Glomerular visceral epithelial cell (primary cell): ENCODE measurements around the gene TWIST2.

Experiments used
- DNase-seq: peaks from one replicate; pipeline ENCODE4 v3.0.0-alpha.2; 2016; ENCODE audit errors: extremely low spot score

TWIST2 gene

DNA sequence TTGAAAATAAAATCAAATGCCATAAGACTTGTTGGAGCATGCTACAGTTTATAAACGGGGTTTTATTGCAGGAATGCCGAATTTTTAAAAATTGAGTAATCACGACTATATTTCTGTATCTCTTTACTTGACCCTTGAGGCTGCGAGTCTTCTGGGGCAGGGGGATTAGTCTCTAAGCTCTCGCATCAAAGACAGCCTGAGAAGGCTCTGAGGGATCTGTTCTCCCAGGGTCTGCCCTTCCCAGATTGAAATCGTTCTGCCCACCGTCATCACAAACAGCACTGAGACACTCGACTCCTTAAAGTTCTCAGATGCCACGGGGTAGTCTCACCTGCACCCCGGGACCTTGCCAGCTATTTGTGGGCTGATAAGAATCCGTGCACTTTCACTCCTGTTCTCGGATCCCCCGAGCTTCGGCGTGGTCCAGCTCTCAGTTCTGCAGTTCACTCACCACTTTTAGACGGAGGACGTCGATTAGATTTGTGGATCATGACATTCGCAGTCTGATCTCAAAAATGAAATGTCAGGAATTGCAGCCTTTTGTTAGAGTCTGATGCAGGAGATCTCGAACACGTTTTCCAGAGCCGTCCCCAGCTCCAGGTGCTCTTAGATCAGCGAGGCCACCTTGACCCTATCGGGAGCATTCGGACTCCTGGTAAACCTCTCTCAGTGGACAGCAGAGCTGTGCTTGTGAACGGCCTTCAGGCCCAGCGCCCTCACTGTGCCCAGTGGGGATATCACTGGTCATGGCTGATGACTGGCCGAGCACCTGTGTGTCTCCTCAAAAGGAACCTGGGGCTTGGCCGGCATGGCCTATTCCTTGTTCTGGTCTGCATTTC, 43.0 kb downstream of the TWIST2 start:
- no peak for DNase-seq

DNA sequence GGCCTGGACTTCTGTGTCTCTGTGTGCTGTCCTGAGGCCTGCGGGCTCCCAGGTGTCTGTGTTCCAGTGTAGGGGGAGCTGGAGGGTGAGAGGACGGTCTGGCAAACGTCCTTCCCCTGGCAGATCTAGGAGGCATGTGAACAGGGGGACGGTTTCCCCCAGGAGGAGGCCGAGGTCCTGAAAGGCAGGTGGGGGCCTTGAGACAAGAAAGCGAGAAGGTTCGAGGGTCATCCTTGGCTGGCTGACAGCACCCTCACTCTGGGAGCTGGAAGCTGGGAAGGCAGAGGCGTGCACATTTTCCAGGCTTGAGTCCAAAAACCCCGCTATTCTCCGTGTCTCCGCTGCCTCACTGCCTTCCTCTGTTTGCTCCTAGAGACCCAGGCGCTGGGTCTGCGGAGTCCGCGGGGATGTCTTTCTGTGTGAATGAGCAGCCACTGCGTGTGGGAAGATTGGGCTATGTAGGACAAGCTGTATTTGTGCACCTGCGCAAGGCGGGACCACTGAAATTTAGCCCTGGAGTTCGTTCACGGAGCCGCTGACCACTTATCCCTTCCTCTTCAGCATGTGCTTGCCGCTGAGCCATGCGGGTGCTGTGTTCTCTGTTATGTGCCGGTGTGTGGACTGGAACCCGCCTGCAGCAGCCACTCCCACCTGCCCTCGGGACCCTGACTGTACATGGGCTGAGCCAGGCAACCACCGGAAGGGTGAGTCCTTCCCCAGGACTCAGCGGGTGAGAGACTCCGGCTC, 43.7 kb downstream of the TWIST2 start:
- DNase-seq = no peak

DNA sequence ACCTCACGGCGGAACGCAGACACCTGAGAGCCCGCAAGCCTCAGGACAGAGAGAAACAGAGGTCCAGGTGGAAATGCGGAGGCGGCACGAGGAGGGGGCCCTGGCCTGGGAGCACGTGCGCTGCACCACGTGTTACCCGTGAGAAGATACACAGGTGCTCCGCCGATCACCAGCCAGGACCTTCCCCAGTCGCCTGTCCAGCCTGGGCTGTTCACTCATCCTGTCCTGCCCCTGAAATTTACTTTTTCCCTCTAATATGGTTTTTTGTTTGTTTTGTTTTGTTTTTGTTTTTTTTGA, 44.3 kb downstream of the TWIST2 start:
- DNase-seq = no peak

DNA sequence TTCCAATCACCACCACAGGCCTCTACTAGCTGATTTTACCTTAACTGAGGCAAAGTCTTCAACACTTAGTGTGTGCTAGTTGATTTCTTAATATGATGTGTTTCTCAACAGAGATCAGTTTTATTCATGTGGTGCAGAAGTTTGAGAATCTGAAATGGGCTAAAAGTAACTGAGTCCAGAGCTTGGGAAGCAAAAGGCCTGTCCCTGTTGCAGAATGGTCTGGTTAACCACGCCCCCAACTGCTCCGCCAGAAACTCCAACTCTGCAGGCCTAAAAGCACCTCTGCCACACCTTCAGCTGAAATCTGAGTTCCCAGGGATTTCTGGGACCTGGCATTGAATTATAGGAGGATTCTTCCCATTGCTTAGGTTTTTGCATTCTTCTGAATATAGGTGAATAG, 44.9 kb downstream of the TWIST2 start:
- no peak for DNase-seq

DNA sequence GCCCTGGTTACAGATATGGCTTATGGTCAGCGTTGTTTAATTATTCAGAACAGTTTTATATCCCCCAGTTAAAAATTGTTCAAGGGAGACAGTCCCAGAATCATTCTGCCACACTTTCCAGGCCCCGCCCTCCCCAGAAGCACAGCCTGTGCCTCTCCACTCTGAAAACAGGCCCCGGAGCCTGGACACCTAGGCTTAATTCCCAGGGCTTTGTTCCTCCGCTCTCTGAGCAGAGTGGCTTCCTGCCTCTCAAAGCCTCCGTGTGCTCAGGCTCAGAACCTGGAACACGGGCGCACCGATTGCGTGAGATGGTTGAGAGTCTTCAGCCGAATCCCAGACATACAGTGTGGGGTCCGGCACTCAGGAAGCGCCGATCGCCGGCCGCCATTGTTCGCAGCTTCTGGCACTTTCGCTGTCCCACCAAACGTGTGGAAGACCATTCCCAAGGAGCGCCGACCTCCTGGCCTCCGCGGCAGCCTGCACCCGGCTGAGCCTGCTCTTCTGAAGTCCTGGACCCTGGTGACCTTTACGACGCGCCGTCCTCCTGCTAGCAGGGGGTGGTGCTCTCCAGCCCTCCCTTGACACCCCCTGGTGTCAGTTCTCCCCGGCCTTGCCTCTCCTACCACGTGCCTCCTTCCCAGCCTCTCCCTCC, 45.6 kb downstream of the TWIST2 start:
- no peak for DNase-seq

DNA sequence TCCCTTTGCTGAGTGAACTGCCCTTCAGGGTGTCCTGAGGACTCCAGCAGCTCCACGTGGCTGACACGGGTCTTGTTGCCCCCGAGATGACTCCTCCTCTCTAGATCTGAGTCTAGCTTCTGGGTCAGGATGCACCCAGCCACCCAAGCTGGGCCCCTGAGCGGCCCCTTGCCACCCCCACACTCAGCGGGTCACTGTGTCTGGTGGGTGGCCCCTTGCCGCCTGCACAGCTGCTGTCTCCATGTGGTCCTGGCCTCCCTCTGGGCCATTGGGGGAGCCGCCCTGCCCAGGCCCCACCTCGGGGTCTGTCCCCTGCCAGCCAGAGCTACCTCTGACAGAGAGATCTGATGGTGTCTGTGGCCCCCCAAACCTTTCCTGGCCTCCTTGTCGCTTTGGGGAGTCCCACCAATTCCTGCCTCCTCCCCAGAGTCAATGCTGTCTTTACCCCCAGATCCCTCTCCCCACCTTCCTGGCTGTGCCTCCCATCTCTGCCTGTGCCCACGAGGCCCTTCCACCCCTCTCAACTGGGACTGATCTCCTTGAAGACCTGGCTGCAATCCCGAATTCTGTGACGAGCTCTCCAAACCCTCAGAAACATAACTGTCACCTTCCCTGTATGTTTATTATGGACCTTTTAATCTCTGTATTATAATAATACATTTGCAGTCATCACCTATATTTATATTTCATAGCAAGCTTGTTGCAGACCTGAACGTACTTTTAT, 46.5 kb downstream of the TWIST2 start:
- no peak for DNase-seq

DNA sequence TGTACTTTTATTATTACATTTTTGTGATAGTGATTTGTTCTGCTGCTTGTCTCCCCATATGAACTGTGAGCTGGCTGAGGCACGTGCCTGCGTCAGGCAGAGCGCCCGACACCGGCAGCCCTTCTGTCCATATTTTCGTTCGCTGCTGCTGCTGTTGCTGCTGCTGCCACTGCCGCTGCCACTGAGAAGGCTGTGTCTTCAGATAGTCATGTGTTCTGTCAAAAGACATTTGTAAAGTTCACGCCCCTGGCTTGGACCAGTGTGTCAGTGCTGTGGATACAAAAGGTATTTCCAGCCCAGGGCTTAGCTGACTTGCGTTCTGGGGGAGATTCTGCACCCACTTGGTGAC, 47.0 kb downstream of the TWIST2 start:
- no peak for DNase-seq

DNA sequence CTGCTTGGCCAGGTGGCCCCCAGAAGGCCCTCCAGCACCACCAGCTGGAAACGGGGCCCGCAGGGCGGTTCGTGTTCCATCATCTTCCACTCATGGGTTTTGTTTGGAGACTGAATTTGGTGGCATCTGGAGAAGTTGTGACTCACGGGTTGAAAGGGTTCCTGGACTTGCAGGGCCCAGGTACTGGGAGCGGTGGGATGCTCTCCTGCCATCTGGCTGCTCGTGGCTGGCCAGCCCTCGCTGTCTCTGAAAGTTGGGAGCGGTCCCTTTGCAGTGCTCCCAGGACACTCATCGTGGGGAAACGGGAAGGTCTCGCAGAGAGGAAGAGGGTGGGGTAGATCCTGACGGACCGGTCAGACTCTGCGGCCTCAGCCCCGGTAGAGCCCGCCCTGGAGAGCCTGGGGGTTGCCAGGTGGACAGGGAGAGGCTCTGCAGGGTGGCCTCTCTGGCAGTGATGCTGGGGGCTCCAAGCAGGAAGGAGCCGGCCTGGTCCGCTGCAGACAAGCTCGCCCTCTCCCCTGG, 47.5 kb downstream of the TWIST2 start:
- no peak for DNase-seq

DNA sequence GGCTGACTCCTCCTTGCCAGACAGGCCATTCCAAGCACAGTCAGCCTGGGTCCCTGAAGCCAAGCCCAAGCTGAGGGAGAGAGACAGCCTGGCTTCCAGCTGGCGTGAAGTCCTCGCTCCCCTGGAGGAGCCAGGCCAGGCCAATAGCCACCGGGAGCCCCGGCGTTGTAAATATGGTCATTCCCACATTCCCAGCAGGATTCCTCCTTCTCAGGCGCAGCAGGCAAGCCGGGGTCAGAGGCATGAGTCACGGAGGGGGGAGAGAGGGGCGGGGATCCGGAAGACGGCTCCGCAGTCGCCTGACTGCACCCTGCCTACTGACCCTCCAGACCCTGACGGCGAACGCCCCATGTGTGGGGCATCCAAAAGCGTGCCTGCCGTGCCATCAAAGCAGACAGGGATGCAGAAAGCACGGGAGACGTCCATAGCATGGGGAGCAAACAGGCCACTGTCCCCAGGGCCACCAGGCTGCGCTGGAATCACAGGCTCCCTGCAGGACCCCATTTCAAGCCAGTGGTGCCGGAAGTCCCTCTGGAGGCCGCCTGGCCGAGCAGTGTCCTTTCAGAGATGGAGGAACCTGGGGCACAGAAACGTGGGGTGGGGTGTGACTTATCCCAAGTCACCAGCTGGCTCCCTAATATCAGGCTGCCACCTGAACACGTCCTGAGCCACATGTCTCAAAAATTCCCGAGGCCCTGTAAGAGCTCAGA, 48.2 kb downstream of the TWIST2 start:
- DNase-seq = peak; percentile 53

DNA sequence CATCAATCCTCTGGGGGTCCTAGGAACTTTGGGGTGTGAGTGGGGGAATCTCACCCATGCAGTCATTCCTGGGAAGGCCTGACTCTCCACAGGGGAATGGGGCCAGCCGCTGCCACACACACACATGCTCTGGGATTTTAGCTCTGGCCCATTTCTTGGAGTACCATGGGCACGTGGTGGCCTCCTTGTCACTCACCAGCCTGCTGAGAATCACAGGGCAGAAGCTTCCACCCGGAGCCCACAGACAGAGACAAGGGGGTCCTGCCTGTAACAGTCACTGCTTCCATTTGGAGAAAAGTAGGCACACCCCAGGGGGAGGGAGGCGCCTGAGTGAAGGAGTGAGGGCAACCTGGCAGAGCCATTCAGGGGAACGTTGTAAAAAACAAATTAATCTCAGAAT, 48.8 kb downstream of the TWIST2 start:
- DNase-seq = no peak

DNA sequence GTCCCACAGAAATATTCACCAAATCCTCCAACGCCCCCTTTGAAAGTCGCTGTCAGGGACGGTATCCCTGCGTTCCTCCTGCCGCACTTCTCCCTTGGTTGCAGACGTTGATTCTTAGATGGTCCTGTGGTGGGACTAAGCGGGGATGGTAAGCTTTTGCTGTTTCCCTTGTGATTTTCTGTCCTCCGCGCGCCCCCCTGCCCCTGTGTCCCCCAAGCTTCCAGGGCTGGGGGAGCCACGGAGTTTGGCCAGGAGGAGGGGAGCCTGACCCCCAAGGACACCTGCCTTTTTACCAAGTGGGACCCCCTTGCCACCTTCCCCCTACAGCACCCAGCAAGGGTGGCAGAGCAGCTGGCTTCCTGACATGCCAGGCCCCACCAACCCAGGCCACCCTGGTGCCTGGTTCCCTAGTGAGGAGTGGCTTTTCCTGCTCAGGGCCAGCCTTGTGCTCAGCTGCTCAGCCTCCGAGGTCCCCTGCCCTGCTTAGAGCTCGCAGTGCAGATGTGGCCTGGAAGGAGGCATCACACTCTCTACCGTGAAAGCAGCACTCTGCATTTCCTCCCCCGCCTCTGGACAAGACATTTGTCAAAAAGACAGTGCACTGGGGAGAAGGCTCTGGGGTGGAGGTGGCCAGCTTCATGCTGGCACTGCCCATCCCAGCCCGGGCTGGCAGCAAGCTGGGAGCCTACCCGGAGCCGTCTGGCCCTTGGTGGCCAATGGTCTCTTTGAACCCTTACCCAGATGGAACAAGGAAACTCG, 49.4 kb downstream of the TWIST2 start:
- no peak for DNase-seq

DNA sequence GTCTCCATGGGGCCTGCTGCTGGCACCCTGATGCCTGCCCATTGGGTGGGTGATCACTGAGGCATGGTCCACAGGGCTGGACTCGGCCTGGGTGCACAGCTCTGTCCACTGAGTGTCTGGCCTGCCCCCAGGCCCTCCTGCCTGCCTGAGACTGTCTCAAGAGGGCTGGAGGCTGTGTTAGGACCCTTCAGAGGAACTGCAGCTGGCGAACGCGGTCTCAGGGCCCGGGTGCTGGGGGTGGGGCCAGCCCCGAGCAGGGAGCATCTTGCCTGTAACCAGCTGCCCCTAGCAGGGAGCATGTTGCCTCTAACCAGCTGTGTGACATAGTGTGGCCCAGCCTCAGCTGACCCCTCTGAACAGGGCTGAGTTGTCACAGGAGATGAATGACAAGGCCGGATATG, 50.0 kb downstream of the TWIST2 start:
- no peak for DNase-seq

DNA sequence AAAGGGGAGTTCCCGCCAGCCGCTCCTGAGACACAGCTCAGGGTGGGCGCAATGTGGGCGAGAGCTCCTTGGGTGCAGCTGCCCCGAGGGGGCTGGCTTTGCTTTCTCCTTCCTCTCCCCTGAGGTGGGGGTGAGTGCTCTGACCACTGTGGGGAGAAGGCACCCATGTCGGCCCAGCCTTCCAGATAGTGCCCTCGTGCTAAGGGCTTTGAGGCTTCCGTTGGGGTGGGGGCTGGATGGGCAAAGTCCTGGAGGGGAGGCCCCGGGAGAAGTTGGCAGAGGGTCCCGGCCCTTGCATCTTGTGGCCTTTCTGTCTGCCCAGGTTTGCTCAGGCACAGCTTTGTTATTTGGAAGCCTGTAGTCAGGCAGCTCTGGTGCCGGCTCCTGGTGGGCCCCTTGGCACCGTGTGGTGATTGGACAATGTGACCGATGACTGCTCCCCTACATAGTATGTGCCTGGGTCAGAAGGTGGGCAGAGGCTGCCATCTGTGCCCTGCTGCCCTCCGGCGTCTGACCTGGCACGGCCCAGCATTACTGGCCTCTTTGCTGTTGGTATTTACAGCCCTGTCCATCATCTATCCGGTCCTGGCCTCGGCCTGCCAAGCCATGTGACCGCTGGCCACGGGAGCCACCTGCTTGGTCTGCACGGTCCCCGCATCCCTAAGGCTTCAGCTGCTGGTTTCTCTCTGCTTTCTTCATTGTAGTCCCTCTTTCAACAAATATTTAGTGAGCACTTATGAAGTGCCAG, 50.8 kb downstream of the TWIST2 start:
- no peak for DNase-seq

DNA sequence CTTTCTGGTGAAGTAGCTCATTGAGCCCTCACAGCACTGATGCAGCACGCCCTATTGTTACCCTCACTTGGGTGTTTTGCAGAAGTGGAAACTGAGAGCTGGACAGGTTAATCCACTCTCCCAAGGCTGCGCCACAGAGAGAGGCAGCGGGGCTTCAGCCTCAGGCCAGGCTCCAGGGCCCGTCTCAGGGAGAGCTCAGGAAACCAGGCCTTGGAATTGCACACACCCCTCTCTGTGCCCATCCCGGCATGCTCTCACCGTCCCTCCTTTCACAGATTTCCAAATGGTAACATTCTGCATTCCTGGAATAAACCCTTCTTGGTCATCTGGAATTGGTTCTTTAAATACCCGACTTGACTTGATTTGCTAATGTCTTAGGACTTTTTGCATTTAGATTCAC, 51.5 kb downstream of the TWIST2 start:
- DNase-seq = no peak

DNA sequence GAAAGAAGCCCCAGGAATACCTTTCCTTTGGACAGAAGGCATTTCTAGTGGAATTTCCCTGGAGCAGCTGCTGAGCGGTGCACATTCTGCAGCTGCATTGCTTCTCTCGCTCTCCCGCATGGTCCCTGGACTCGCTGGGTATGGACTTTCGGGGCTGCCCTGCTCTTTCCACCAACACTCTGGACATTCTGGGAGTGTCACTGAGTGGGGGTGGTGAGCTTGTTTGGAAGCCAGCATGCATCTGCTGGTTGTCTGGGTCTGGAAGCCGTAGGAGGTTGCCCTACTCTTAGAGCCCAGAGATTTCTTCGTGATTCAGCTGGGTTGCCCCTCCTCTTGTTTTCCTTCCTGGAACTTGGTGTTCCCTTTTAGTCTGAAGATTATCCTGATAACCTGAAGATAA, 52.6 kb downstream of the TWIST2 start:
- DNase-seq = no peak

DNA sequence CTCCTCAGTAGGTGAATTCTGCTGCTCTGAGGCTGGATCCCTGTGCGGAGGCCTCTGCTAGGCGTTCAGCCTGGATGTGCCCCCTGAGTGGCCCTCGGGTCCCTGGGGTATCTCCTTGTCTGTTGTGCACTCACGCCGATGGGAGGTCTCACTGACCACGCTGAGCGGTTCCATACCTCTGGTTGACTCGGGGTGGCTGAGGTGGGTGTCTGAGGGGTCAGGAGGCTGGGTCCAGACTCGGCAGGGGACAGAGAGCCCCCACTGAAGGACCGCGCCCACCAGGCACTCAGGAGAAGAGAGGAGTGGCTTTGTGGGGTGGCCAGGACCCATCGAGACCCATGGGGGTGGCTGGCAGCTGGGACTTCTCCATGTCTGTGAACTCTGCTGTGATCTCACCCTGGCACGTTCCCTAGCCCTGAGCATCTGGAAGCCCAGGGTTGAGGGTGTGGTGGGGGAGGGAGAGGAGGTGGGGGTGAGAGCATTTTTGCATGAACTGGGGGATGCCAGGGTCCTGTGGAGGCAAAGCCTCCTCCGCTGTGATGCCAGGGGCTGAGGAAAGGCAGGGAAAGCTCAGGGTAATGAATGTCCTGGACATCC, 53.7 kb downstream of the TWIST2 start:
- no peak for DNase-seq

DNA sequence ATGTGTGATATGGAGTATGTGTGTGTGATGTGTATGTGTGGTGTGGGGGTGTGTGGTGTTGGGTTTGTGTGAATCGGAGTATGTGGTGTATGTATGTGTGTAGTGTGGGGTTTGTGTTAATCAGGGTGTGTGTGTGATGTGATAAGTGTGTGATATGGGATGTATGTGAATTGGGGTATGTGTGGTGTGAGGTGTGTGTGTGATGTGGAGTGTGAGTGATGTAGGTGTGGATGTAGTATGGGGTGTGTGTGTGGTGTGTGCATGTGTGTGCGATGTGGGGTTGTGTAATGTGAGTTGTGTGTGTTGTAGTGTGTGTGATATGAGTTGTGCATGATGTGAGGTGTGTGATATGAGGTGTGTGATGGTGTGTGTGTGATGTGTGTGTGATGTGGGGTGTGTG, 54.4 kb downstream of the TWIST2 start:
- DNase-seq = no peak

DNA sequence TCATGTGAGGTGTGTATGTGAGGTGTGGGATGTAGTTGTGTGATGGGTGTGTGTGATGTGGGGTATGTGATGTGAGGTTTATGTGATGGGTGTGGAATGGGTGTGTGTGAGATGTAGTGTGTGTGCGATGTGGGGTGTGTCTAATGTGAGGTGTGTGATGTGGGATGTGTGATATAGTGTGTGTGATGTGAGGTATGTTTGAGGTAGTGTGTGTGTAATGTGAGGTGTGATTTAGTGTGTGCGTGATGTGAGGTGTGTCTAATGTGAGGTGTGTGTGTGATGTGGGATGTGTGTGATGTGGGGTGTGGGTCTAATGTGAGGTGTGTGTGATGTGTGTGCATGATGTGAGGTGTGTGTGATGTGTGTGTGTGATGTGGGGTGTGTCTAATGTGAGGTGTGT, 55.3 kb downstream of the TWIST2 start:
- DNase-seq = no peak

DNA sequence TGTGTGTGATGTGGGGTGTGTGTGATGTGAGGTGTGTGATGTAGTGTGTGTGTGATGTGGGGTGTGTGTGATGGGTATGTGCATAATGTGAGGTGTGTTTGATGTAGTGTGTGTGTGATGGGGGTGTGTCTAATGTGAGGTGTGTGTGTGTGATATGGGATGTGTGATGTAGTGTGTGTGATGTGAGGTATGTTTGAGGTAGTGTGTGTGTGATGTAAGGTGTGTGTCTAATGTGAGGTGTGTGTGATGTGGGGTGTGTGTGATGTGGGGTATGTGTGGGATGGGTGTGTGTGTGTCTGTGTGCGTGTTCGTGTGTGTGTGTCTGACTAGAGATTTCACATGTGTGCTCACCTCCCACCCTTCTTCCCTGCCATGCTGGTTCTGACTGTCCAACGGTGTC, 56.3 kb downstream of the TWIST2 start:
- no peak for DNase-seq

DNA sequence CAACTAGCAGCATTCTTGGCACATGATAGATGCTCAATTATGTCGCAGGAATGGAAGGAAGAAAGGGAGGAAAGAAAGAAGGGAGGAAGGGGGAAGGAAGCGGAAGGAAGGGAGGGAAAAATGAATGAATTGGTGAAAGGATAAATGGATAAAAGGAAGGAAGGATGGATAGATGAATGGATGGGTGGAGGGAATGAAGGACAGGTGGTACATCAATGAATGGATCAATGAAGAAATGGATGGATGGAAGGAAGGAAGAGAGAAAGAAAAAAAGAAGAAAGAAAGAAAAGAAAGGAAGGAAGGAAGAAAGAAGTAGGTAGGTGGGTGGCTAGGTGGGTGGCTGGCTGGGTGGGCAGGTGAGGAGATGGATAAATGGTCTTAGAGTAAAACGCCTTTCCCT, 56.8 kb downstream of the TWIST2 start:
- no peak for DNase-seq
